IMR-90 (cell line): ENCODE measurements around the gene HOGA1. TPM values are rescaled to one million over a fixed set of nuclear protein-coding genes. Genes with fewer than 3 reads are reported as not detected.

Experiments
- ATAC-seq: fragments of 200-7000 bp; cut with Tn5 transposase; 2 replicates; pipeline ENCODE4 v1.9.1; 2020; ENCODE audit warnings: low read depth, mild to moderate bottlenecking, moderate library complexity
- BruUV-seq: library from RNA; stranded (reverse); fragments of 400-500 nt; replicated peaks from 2 replicates; lab custom pipeline; 2021; lab: Mats Ljungman, UMichigan
- CTCF ChIA-PET: fragments of 300-600 bp; formaldehyde crosslinking; extraction: SDS; loops from one replicate; lab custom pipeline; 2021; ENCODE audit warnings: antibody characterized with exemption; lab: Yijun Ruan, JAX
- POLR2A ChIA-PET: fragments of 300-600 bp; sonication (Branson Sonifier 250); formaldehyde crosslinking; loops from one replicate; lab custom pipeline; 2022; ENCODE audit warnings: antibody characterized with exemption; ENCODE audit not compliant: unreplicated experiment; lab: Charles Lee
- DNase-seq: peaks from one replicate; pipeline ENCODE4 v3.0.0; 2013
- H2AFZ ChIP-seq: replicated peaks from 2 replicates; pipeline ENCODE3; 2013; ENCODE audit warnings: low read length, mild to moderate bottlenecking; ENCODE audit not compliant: poor library complexity
- H2AK5ac ChIP-seq: 2 replicates; pipeline ENCODE4 v1.6.1; 2013; ENCODE audit warnings: low read depth, low read length, inconsistent platforms
- H2AK9ac ChIP-seq: replicated peaks from 2 replicates; pipeline ENCODE3; 2013; ENCODE audit warnings: mild to moderate bottlenecking, low read depth, low read length, moderate library complexity; ENCODE audit not compliant: poor library complexity
- H2BK120ac ChIP-seq: 2 replicates; pipeline ENCODE4 v1.6.1; 2013; ENCODE audit warnings: low read depth, low read length, inconsistent platforms
- H2BK15ac ChIP-seq: 3 replicates; pipeline ENCODE4 v1.6.1; 2013; ENCODE audit warnings: low read depth, low read length, inconsistent platforms
- H2BK20ac ChIP-seq: 2 replicates; pipeline ENCODE4 v1.6.1; 2013; ENCODE audit warnings: low read depth, mild to moderate bottlenecking, inconsistent platforms, low read length, moderate library complexity
- H2BK5ac ChIP-seq: 2 replicates; pipeline ENCODE4 v1.6.1; 2013; ENCODE audit warnings: mild to moderate bottlenecking, low read depth, low read length, inconsistent platforms; ENCODE audit not compliant: poor library complexity, severe bottlenecking
- H3K14ac ChIP-seq: replicated peaks from 2 replicates; pipeline ENCODE4 v1.6.1; 2013; ENCODE audit warnings: low read depth, low read length, inconsistent platforms
- H3K18ac ChIP-seq: 2 replicates; pipeline ENCODE4 v1.6.1; 2013; ENCODE audit warnings: low read depth, low read length, control low read depth
- H3K23ac ChIP-seq: 2 replicates; pipeline ENCODE4 v1.6.1; 2013; ENCODE audit warnings: low read depth, low read length, inconsistent platforms
- H3K27ac ChIP-seq: 2 replicates; pipeline ENCODE4 v1.5.1; 2013; ENCODE audit warnings: mild to moderate bottlenecking, control low read depth, low read length; ENCODE audit not compliant: insufficient read depth
- H3K27me3 ChIP-seq: 2 replicates; pipeline ENCODE4 v1.6.1; 2013; ENCODE audit warnings: low read length; ENCODE audit not compliant: control insufficient read depth, insufficient read depth
- H3K36me3 ChIP-seq: 2 replicates; pipeline ENCODE4 v1.6.1; 2013; ENCODE audit warnings: low read length, mixed read lengths; ENCODE audit not compliant: control insufficient read depth, insufficient read depth
- H3K4ac ChIP-seq: 2 replicates; pipeline ENCODE4 v1.6.1; 2013; ENCODE audit warnings: low read depth, low read length, inconsistent platforms
- H3K4me1 ChIP-seq: 2 replicates; pipeline ENCODE4 v1.6.1; 2013; ENCODE audit warnings: low read length, mixed read lengths; ENCODE audit not compliant: control insufficient read depth, insufficient read depth
- H3K4me2 ChIP-seq: 2 replicates; pipeline ENCODE4 v1.6.1; 2013; ENCODE audit warnings: low read depth, mild to moderate bottlenecking, control low read depth, low read length, moderate library complexity
- H3K4me3 ChIP-seq: 2 replicates; pipeline ENCODE4 v1.5.1; 2013; ENCODE audit warnings: low read depth, mild to moderate bottlenecking, control low read depth, low read length, moderate library complexity; ENCODE audit not compliant: insufficient read depth
- H3K56ac ChIP-seq: 2 replicates; pipeline ENCODE4 v1.6.1; 2013; ENCODE audit warnings: low read length, inconsistent platforms; ENCODE audit not compliant: insufficient read depth; ENCODE audit errors: extremely low read depth
- H3K79me1 ChIP-seq, 2 experiments: 2 replicates each; pipeline ENCODE4 v1.6.1; 2013; ENCODE audit warnings: low read length in 2 of 2, inconsistent platforms in 1 of 2, low read depth in 1 of 2
- H3K9ac ChIP-seq: 2 replicates; pipeline ENCODE4 v1.6.1; 2013; ENCODE audit warnings: low read depth, low read length, control low read depth
- H3K9me1 ChIP-seq: 2 replicates; pipeline ENCODE4 v1.6.1; 2013; ENCODE audit warnings: low read length, inconsistent platforms; ENCODE audit not compliant: insufficient read depth
- H3K9me3 ChIP-seq: 2 replicates; pipeline ENCODE4 v1.6.1; 2013; ENCODE audit warnings: low read length; ENCODE audit not compliant: control insufficient read depth, insufficient read depth
- H4K20me1 ChIP-seq: 2 replicates; pipeline ENCODE4 v1.6.1; 2013; ENCODE audit warnings: low read length, inconsistent platforms; ENCODE audit not compliant: insufficient read depth
- H4K5ac ChIP-seq: 2 replicates; pipeline ENCODE4 v1.6.1; 2013; ENCODE audit warnings: mild to moderate bottlenecking, low read depth, low read length, control low read depth
- H4K8ac ChIP-seq, 2 experiments: 2 replicates each; pipeline ENCODE4 v1.6.1; 2013; ENCODE audit warnings: low read depth in 2 of 2, low read length in 2 of 2, control low read depth in 1 of 2, inconsistent platforms in 1 of 2
- H4K91ac ChIP-seq: 2 replicates; pipeline ENCODE4 v1.6.1; 2013; ENCODE audit warnings: low read depth, low read length, inconsistent platforms; ENCODE audit not compliant: insufficient read depth
- CEBPB ChIP-seq: IDR thresholded peaks from 2 replicates; pipeline ENCODE4 v1.6.1; 2012; ENCODE audit warnings: low read depth, low read length, improper control_type of control experiment
- FOS ChIP-seq: fragments of 150-350 bp; IDR thresholded peaks from 2 replicates; pipeline ENCODE4 v1.6.1; 2016; ENCODE audit warnings: low read depth, low read length
- MAZ ChIP-seq: IDR thresholded peaks from 2 replicates; pipeline ENCODE4 v1.6.1; 2012; ENCODE audit warnings: low read depth, mild to moderate bottlenecking, low read length, improper control_type of control experiment, moderate library complexity, borderline replicate concordance
- NFE2L2 ChIP-seq: fragments of 150-350 bp; IDR thresholded peaks from 2 replicates; pipeline ENCODE4 v1.6.1; 2016; ENCODE audit warnings: low read depth, mild to moderate bottlenecking, low read length
- POLR2A ChIP-seq: IDR thresholded peaks from 2 replicates; pipeline ENCODE4 v1.6.1; 2012; ENCODE audit warnings: mild to moderate bottlenecking, low read depth, low read length
- RFX5 ChIP-seq: IDR thresholded peaks from 2 replicates; pipeline ENCODE4 v1.8.0; 2012; ENCODE audit warnings: low read depth, mild to moderate bottlenecking, low read length, moderate library complexity
- USF2 ChIP-seq: fragments of 150-350 bp; IDR thresholded peaks from 2 replicates; pipeline ENCODE4 v1.6.1; 2017; ENCODE audit warnings: mild to moderate bottlenecking, antibody characterized with exemption, low read length, low read depth
- WGBS, 2 experiments: methylation state at CpG; one replicate each; pipeline versions ENCODE4 v1.1.5 to v1.1.7; 2013; ENCODE audit warnings: missing lambda C conversion rate in 2 of 2; ENCODE audit not compliant: insufficient read length in 1 of 2; ENCODE audit errors: extremely low coverage in 2 of 2; 5-methylcytosine and 5-hydroxymethylcytosine counted together
- dilution Hi-C: fragments of 300-500 bp; cut with HindIII; formaldehyde crosslinking; loops from one replicate; pipeline ENCODE4 v1.14.3; 2018; ENCODE audit warnings: low sequenced_read_pairs; ENCODE audit not compliant: unreplicated experiment
- in situ Hi-C: fragments of 300-500 bp; cut with MboI; formaldehyde crosslinking; loops from 3 replicates; pipeline ENCODE4 v1.14.3; 2019; ENCODE audit warnings: low sequenced_read_pairs, inconsistent platforms, mixed read lengths
- intact Hi-C: fragments of 100-400 bp; cut with micrococcal nuclease; formaldehyde crosslinking; loops from 2 replicates; pipeline ENCODE4 v1.10.0; 2022
- polyA plus RNA-seq, 3 experiments: library from polyadenylated mRNA; depleted of rRNA; stranded (reverse); fragments of >200 nt; gene quantifications; 2 replicates each; pipeline ENCODE4 v1.2.3, GENCODE V29; 2012; ENCODE audit warnings: low replicate concordance in 1 of 3
- total RNA-seq: library from RNA; depleted of rRNA; stranded (reverse); fragments of >200 nt; gene quantifications from 2 replicates; pipeline ENCODE4 v1.2.3, GENCODE V29; 2012

The HOGA1 gene
- total and polyA plus RNA-seq, 2 of the 4 experiments (the other 2 are of a cell fraction): 0.36 to 0.41 TPM

- ChIA-PET CTCF (interaction anchor here (0.6 kb wide), 1 partner anchor 103 kb away, joined by 3 read pairs; no protein-coding TSS in a partner anchor), POLR2A (no interaction called here)
- ATAC-seq (no peak), DNase-seq (peak; percentile 60)
- H4K20me1 ChIP-seq: peaks cover 7% of the 10 kb centered on the region
- H2AK9ac ChIP-seq: peak overlapping the region; percentile 26
- H2AFZ ChIP-seq: no peak overlapping the region
- peak overlapping the region; percentile 91 for H3K14ac ChIP-seq
- no peak overlapping the region; the same call in 1 of the 2 replicates for H4K5ac ChIP-seq
- peak overlapping the region; percentile 48 for H2BK20ac ChIP-seq
- peak overlapping the region; percentile 16 for H3K27ac ChIP-seq
- in situ Hi-C loops (no loop called here), intact Hi-C loops (no loop called here), dilution Hi-C loops (no loop called here)
- H2BK120ac ChIP-seq: peak overlapping the region; percentile 81
- peak overlapping the region; percentile 12; the same call in 1 of the 2 replicates for H3K4me2 ChIP-seq
- H3K9me1 ChIP-seq: peaks cover 29% of the 10 kb centered on the region
- peaks cover 36% of the 10 kb centered on the region for H3K4me1 ChIP-seq
- 0 out of 2 replicates have a peak overlapping the region, but pooled peaks have one; percentile 0 for H3K18ac ChIP-seq
- peak overlapping the region; percentile 22; the same call in 1 of the 2 replicates for H3K56ac ChIP-seq
- H4K8ac ChIP-seq: peak overlapping the region in 1 of 2 experiments; percentile 16; a peak in 3 of 4 replicates
- peak overlapping the region; percentile 75 for H2BK5ac ChIP-seq
- H3K9ac ChIP-seq: no peak overlapping the region
- H3K9me3 ChIP-seq: no peaks in the 10 kb centered on the region
- no peaks in the 10 kb centered on the region for H3K27me3 ChIP-seq
- H3K23ac ChIP-seq: 0 out of 2 replicates have a peak overlapping the region, but pooled peaks have one; percentile 11
- H3K79me1 ChIP-seq: peaks cover 13 to 73% of the 10 kb centered on the region in 2 experiments
- peak overlapping the region; percentile 68; the same call in 1 of the 2 replicates for H2AK5ac ChIP-seq
- no TSS peak for BruUV-seq
- no peak overlapping the region for H3K4me3 ChIP-seq
- WGBS, 2 experiments: 12% methylated on average over 4 of the region's 4 CpGs; no CpG with 5 or more reads in 1 of the 2 experiments
- H3K4ac ChIP-seq: peak overlapping the region; percentile 23
- TF ChIP-seq RFX5: no peak
- no peak for TF ChIP-seq CEBPB
- TF ChIP-seq USF2: no peak
- no peak for TF ChIP-seq POLR2A
- TF ChIP-seq MAZ: no peak
- TF ChIP-seq NFE2L2: no peak
- TF ChIP-seq FOS: peak; percentile 39; the same call in 1 of the 2 replicates
- 0 out of 2 replicates have a peak overlapping the region, but pooled peaks have one; percentile 75 for H4K91ac ChIP-seq
- no peak overlapping the region for H2BK15ac ChIP-seq
- H3K36me3 ChIP-seq: no peaks in the 10 kb centered on the region
These were observed 45.8 kb upstream of the HOGA1 start for GRCh38 chr10:97538411-97538810.
